Activated naive CD4-positive, alpha-beta T cell treated with anti-CD3 and anti-CD28 coated beads for 36 hours (primary cell): ENCODE measurements around the gene HILPDA. TPM values are rescaled to one million over a fixed set of nuclear protein-coding genes. Genes with fewer than 3 reads are reported as not detected.

Experiments used
- CTCF ChIA-PET: fragments of 350-600 bp; sonication (Branson Sonifier 250); formaldehyde crosslinking; loops from one replicate; lab custom pipeline; 2021; ENCODE audit warnings: antibody characterized with exemption; lab: Charles Lee
- DNase-seq: peaks from one replicate; pipeline ENCODE4 v3.0.0-alpha.2; 2020
- H3K27ac Mint-ChIP-seq: one replicate; pipeline ENCODE4 v1.8.0; 2021; ENCODE audit warnings: mild to moderate bottlenecking, mixed read lengths
- H3K27me3 Mint-ChIP-seq: one replicate; pipeline ENCODE4 v1.8.0; 2021; ENCODE audit warnings: low read depth, mixed read lengths
- H3K36me3 Mint-ChIP-seq: one replicate; pipeline ENCODE4 v1.8.0; 2021; ENCODE audit warnings: low read depth, mixed read lengths
- H3K4me1 Mint-ChIP-seq: one replicate; pipeline ENCODE4 v1.8.0; 2021; ENCODE audit warnings: low read depth, mixed read lengths
- H3K4me3 Mint-ChIP-seq: one replicate; pipeline ENCODE4 v1.8.0; 2021; ENCODE audit warnings: mild to moderate bottlenecking, moderate library complexity, mixed read lengths
- H3K9me3 Mint-ChIP-seq: one replicate; pipeline ENCODE4 v1.8.0; 2021; ENCODE audit warnings: mixed read lengths
- intact Hi-C: fragments of 100-400 bp; cut with micrococcal nuclease; formaldehyde crosslinking; loops from one replicate; pipeline ENCODE4 v1.15.1; 2023
- total RNA-seq, 2 experiments: library from RNA; stranded (reverse); gene quantifications; one replicate each; pipeline ENCODE4 v1.2.3, GENCODE V29; 2021

The HILPDA gene
- total RNA-seq, 2 experiments from 2014 or later, result 12.4 to 13.6 TPM

DNA sequence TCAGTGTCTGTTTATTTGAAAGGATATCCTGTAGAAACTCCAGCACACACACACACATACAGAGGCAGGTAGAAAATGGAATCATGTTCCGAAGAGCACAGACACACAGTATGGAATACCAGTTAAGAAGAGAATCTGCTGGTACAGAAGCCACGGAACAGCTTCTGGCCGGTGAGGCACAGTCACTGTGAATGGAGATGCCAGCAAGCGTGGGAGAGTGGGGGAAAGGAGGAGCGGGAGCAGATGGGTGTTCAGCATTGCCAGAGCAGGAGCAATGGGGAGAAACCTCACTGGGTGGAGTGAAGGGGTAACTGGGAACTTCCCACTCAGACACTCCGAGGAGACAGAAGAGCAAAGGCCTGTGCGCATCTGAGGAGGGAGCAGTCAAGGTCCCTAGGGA lies 36.4 kb upstream of the HILPDA start:
- no peak overlapping the region for H3K27ac Mint-ChIP-seq
- H3K27me3 Mint-ChIP-seq, result no peaks in the 10 kb centered on the region
- intact Hi-C loops, result no loop called here
- H3K9me3 Mint-ChIP-seq, result no peaks in the 10 kb centered on the region
- no peak for DNase-seq
- H3K36me3 Mint-ChIP-seq, result no peaks in the 10 kb centered on the region
- no peak overlapping the region for H3K4me3 Mint-ChIP-seq
- CTCF ChIA-PET, result interaction anchor here (1.6 to 6.5 kb wide), 3 partner anchors 7 to 72 kb away, joined by 4 to 100 read pairs (median 34); no protein-coding TSS in a partner anchor
- no peaks in the 10 kb centered on the region for H3K4me1 Mint-ChIP-seq

DNA sequence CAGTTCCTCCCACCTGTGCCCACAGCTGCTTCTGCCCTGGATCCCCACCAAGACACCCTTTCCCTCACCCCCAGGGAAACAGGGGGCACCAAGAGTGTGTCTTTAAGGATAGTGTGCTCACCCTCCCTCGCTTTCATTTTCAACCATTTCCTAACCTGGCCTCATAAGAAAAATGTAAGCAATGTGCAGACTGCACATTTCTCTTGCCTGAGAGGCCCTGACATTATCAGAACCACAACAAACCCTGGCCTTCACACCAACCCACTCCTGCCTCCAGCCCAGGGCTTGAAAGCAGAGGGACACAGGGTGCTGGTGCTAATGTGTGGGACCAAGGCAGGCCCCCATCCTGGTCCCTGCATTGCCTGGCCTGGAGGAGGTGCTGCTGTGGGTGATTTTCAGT lies 34.9 kb upstream of the HILPDA start:
- intact Hi-C loops, result no loop called here
- no peak overlapping the region for H3K4me3 Mint-ChIP-seq
- H3K4me1 Mint-ChIP-seq, result no peaks in the 10 kb centered on the region
- no peaks in the 10 kb centered on the region for H3K27me3 Mint-ChIP-seq
- H3K36me3 Mint-ChIP-seq, result no peaks in the 10 kb centered on the region
- no peak overlapping the region for H3K27ac Mint-ChIP-seq
- no peaks in the 10 kb centered on the region for H3K9me3 Mint-ChIP-seq
- CTCF ChIA-PET, result interaction anchor here (0.8 kb wide), 1 partner anchor 41 kb away, joined by 3 read pairs; no protein-coding TSS in a partner anchor
- no peak for DNase-seq

DNA sequence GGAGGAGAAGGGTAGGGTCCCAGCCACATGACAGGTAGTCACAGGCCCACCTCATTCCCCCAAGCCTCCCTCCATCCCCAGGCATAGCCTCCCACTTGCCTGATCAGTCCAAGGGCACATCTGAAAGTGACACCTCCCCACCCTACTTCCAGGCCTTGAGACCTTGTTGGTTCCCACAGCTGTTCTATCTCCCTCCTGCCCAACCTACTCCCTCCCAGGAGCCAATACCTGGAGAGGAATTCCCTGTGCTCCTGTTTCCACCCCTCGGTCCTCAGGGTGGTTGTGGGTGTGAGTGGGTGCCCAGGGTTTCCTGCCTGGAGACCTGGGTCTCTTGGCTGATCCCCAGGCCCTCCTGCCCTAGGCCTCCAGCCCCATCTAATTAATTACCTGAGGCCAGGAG lies 34.3 kb upstream of the HILPDA start:
- H3K9me3 Mint-ChIP-seq, result no peaks in the 10 kb centered on the region
- no peak for DNase-seq
- H3K36me3 Mint-ChIP-seq, result no peaks in the 10 kb centered on the region
- no peak overlapping the region for H3K27ac Mint-ChIP-seq
- no peak overlapping the region for H3K4me3 Mint-ChIP-seq
- intact Hi-C loops, result no loop called here
- no peaks in the 10 kb centered on the region for H3K27me3 Mint-ChIP-seq
- H3K4me1 Mint-ChIP-seq, result no peaks in the 10 kb centered on the region
- CTCF ChIA-PET, result no interaction called here

DNA sequence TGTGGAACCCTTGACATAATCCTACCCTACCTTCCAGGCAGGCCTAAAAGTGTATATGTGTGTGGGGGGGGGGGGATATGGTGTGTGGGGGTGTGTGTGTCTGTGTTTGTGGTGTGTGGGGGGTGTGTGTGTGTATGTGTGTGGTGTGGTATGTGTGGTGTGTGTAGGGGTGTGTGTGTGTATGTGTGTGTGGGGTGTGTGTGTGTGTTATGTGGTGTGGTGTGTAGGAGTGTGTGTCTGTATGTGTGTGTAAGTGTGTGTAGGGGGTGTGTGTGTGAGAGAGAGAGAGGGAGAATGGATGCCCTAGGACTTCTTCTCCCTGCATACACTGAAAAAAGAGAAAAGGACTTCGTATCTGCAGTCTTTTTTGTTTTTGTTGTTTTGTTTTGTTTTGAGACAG lies 33.6 kb upstream of the HILPDA start:
- no peaks in the 10 kb centered on the region for H3K36me3 Mint-ChIP-seq
- CTCF ChIA-PET, result interaction anchor here (1.2 to 7.6 kb wide), 3 partner anchors 14 to 33 kb away, joined by 4 to 159 read pairs (median 49); no protein-coding TSS in a partner anchor
- no peak overlapping the region for H3K27ac Mint-ChIP-seq
- DNase-seq, result no peak
- no peaks in the 10 kb centered on the region for H3K27me3 Mint-ChIP-seq
- H3K9me3 Mint-ChIP-seq, result no peaks in the 10 kb centered on the region
- intact Hi-C loops, result no loop called here
- H3K4me3 Mint-ChIP-seq, result no peak overlapping the region
- no peaks in the 10 kb centered on the region for H3K4me1 Mint-ChIP-seq

DNA sequence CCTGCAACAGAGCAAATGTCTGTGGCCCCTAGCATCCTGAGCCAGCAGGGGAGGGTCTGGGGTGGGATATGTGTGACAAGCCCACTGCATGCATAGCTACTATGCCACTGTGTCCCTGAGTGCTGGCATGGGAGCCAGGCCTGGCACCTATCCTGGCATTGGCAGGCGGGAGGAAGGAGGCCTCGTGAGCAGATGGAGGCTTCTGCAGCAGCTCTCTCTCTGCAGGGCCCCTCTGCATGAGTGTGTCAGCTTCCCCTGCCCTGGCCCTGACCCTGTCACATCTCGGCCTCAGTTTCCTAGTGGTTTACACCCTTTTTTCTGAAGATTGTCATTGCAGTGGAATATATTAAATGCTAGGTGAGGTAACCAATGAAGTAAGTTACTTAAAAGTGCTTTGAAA lies 32.8 kb upstream of the HILPDA start:
- Mint-ChIP-seq H3K27me3 (no peaks in the 10 kb centered on the region), H3K9me3 (no peaks in the 10 kb centered on the region), H3K4me1 (no peaks in the 10 kb centered on the region), H3K36me3 (no peaks in the 10 kb centered on the region), H3K4me3 (no peak overlapping the region), H3K27ac (no peak overlapping the region)
- CTCF ChIA-PET, result interaction anchor here (0.9 to 7.6 kb wide), 5 partner anchors 8 to 51 kb away, joined by 3 to 159 read pairs (median 5); no protein-coding TSS in a partner anchor
- DNase-seq, result no peak
- intact Hi-C loops, result no loop called here

DNA sequence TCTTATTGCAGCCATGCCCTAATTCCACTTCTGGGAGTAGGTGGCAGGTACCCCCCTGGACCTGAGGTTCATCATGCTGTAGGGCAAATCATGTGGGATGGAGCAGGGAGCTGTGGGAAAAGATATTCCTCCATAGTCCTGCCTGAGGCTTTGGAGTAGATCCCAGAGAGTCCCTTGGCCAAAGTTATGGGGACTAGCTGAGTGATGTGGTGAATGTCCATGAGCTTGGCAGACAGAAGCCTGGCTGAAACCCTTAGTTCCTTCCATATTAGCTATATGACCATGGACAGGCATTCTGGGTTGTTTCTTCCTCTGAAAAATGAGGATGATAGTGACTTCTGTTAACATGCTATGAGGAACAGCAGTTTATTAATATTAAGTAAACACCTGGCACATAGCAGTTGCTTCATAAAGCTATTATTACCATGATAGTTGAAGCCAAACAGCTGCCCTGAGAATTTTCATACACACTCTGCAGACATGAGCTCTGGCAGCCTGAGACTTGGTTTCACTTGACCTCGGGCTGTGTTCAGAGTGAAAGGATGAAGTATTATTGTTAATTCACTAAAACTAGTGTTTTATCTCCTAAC lies 30.9 kb upstream of the HILPDA start:
- H3K27me3 Mint-ChIP-seq, result no peaks in the 10 kb centered on the region
- no peaks in the 10 kb centered on the region for H3K9me3 Mint-ChIP-seq
- H3K36me3 Mint-ChIP-seq, result no peaks in the 10 kb centered on the region
- no peaks in the 10 kb centered on the region for H3K4me1 Mint-ChIP-seq
- H3K27ac Mint-ChIP-seq, result no peak overlapping the region
- CTCF ChIA-PET, result interaction anchor here (0.5 to 9.6 kb wide), 23 partner anchors 9 to 601 kb away, joined by 3 to 251 read pairs (median 14); partner anchors contain the start of genes HILPDA, METTL2B and RBM28
- no peak overlapping the region for H3K4me3 Mint-ChIP-seq
- no peak for DNase-seq
- intact Hi-C loops, result loop anchor here (1.0 to 5.0 kb wide), 5 partner anchors 15 to 458 kb away; partner anchors contain the start of gene IMPDH1

DNA sequence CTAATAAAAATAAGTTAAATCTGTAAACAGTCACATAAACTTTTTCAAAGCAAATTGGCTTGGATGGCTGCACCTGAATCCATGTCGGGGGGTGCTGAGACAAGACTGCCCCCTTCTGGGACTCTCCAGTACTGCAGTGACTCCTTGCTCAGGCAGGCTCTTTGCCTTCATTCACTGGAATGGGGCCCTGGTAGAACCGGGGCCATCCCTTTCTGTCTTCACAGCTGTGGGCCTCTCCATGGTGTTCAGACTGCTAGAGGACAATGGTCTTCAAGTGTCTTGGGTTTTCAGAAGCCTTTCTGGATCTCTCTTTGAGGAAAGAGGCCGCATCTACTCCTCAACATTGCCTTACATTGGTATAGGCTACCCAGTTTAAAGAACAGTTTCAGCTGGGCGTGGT lies 29.8 kb upstream of the HILPDA start:
- Mint-ChIP-seq H3K36me3 (no peaks in the 10 kb centered on the region), H3K9me3 (no peaks in the 10 kb centered on the region), H3K4me1 (no peaks in the 10 kb centered on the region), H3K27me3 (peaks cover 3% of the 10 kb centered on the region), H3K27ac (no peak overlapping the region), H3K4me3 (no peak overlapping the region)
- intact Hi-C loops, result loop anchor here (1.0 to 5.0 kb wide), 5 partner anchors 17 to 456 kb away; partner anchors contain the start of gene IMPDH1
- DNase-seq, result peak; percentile 93
- CTCF ChIA-PET, result interaction anchor here (0.7 to 9.6 kb wide), 25 partner anchors 10 to 456 kb away, joined by 3 to 251 read pairs (median 14); partner anchors contain the start of genes HILPDA, METTL2B and RBM28

DNA sequence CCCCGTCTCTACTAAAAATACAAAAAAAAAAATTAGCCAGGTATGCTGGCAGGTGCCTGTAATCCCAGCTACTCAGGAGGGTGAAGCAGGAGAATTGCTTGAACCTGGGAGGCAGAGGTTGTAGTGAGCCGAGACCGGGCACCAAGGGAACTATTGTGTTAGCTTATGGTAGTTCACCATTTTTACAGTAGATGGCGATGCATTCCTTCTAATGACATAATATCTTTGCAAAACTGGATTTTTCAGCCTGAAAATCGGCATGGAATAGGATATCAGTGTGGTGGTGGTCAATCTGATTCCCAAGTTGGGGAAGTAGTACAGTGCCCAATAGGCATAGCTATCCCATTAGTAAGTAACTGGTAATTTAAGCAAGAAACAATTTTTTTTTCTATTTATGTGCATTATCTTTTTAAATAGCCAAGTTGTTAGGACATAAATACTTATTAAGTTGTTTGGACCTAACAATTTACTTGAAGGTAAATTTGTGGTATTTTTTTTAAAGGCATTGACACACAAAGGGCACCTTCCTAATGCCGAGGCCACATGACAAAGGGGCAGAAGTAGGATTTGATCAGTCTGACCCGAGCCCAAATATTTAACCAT lies 28.3 kb upstream of the HILPDA start:
- no peak overlapping the region for H3K27ac Mint-ChIP-seq
- no peaks in the 10 kb centered on the region for H3K9me3 Mint-ChIP-seq
- H3K36me3 Mint-ChIP-seq, result no peaks in the 10 kb centered on the region
- CTCF ChIA-PET, result interaction anchor here (0.7 to 9.6 kb wide), 28 partner anchors 11 to 456 kb away, joined by 3 to 251 read pairs (median 9); partner anchors contain the start of genes HILPDA, IMPDH1, METTL2B and RBM28
- peaks cover 3% of the 10 kb centered on the region for H3K27me3 Mint-ChIP-seq
- peak; percentile 22 for DNase-seq
- intact Hi-C loops, result loop anchor here (1.0 to 5.0 kb wide), 4 partner anchors 28 to 455 kb away; partner anchors contain the start of gene HILPDA
- H3K4me1 Mint-ChIP-seq, result no peaks in the 10 kb centered on the region
- no peak overlapping the region for H3K4me3 Mint-ChIP-seq

DNA sequence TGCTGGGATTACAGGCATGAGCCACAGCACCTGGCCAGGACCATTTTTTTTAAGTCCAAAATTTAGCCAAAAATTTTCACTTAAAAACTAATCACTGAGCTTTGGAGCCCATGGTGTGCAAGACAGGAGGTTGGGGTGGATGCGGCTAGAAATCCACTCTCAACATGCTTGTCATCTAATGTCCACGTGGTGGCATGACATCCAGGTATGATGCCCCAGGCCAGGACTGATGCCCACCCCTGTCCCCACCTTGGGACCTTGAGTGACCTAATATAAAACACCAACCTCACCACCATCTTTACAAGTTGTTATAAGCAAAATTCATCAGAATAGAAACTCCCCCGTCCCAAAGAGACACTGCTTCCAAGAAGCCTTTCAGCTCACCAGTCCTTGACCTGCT lies 25.5 kb upstream of the HILPDA start:
- Mint-ChIP-seq H3K36me3 (no peaks in the 10 kb centered on the region), H3K9me3 (no peaks in the 10 kb centered on the region), H3K4me3 (no peak overlapping the region), H3K27me3 (peaks cover 3% of the 10 kb centered on the region), H3K27ac (no peak overlapping the region), H3K4me1 (no peaks in the 10 kb centered on the region)
- no peak for DNase-seq
- CTCF ChIA-PET, result interaction anchor here (0.5 to 9.6 kb wide), 6 partner anchors 10 to 434 kb away, joined by 3 to 251 read pairs (median 80); partner anchors contain the start of genes HILPDA and METTL2B
- intact Hi-C loops, result no loop called here

DNA sequence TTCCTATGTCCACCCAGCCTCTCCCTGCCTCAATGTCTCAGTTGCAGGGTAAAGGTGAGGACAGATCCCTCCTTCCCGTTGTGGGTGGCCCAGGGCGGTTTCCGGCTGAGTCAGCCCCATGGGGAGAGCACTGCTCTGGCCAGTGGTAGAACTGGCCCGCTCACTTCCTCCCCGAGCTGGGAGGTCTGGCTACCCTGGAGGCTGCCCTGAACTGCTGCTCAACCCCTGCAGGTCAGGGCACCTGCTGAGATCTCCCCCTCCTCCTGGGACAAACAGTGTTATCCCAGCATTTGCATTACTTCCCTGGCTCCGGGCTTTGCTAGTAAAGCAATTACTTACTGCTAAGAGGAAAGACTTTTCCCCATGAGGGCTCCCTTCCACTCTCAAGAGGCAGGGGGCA lies 24.5 kb upstream of the HILPDA start:
- Mint-ChIP-seq H3K4me3 (no peak overlapping the region), H3K9me3 (no peaks in the 10 kb centered on the region), H3K27ac (no peak overlapping the region), H3K36me3 (no peaks in the 10 kb centered on the region), H3K4me1 (no peaks in the 10 kb centered on the region), H3K27me3 (peaks cover 3% of the 10 kb centered on the region)
- no peak for DNase-seq
- CTCF ChIA-PET, result interaction anchor here (0.6 to 9.6 kb wide), 5 partner anchors 9 to 128 kb away, joined by 5 to 251 read pairs (median 86); partner anchors contain the start of genes HILPDA and METTL2B
- intact Hi-C loops, result no loop called here

DNA sequence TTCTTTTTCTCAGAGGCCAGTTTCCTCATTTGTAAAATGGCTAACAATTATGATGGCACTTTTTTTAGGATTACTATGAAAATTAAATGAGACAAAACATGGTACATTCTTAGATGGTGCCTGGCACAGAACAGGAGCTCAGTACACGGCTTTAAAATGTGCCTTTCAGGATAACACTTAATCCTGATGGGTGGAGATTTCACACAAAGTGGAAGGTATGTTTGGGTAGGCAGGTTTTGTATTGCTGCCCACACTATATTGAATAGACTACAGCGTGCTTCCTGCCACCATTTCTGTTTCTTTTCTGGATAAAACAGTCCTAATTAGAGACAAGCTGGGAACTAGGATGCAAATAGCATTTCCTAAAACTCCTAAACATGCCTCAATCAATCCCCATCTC lies 23.9 kb upstream of the HILPDA start:
- Mint-ChIP-seq H3K4me1 (no peaks in the 10 kb centered on the region), H3K9me3 (no peaks in the 10 kb centered on the region), H3K27me3 (peaks cover 3% of the 10 kb centered on the region), H3K4me3 (no peak overlapping the region), H3K36me3 (no peaks in the 10 kb centered on the region), H3K27ac (no peak overlapping the region)
- CTCF ChIA-PET, result interaction anchor here (0.6 to 9.6 kb wide), 6 partner anchors 8 to 128 kb away, joined by 4 to 251 read pairs (median 80); partner anchors contain the start of genes HILPDA and METTL2B
- DNase-seq, result no peak
- intact Hi-C loops, result no loop called here
